GM19043 (cell line): ENCODE results near the gene ARID3B.
"Not testable (repeated sequence)": the region's sequence is repeated elsewhere in the genome, so short reads cannot be mapped to it uniquely, and the experiment has no call there.

ENCODE experiments used
- ATAC-seq: cut with Tn5 transposase; IDR thresholded peaks from one replicate; pipeline ENCODE4 v1.9.1; 2021; ENCODE audit warnings: low read depth; ENCODE audit not compliant: unreplicated experiment

The ARID3B gene

DNA sequence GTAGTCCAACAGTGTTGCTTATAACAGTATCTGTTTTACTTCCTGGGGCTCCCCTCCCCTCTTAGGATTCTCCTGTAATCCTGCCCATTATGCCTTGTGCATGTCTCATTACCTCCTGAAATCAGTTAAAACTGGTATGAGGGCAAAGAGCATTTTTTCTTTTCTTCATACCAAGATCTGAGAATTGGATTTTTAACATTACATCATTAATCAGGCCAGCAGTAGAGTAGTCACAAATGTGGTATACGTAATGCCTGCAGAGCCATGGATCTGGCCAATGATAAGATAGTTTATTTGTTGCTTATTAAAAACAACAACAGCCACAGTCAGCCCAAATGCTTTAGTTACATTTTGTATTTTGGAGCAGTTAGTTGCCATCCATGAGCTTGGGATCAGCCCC lies 23.2 kb downstream of the ARID3B start:
- ATAC-seq: no peak

GRCh38 chr15:74565381-74566085 lies 24.5 kb downstream of the ARID3B start:
- ATAC-seq: no peak

GRCh38 chr15:74568594-74568993 lies 27.6 kb downstream of the ARID3B start:
- no peak for ATAC-seq

DNA sequence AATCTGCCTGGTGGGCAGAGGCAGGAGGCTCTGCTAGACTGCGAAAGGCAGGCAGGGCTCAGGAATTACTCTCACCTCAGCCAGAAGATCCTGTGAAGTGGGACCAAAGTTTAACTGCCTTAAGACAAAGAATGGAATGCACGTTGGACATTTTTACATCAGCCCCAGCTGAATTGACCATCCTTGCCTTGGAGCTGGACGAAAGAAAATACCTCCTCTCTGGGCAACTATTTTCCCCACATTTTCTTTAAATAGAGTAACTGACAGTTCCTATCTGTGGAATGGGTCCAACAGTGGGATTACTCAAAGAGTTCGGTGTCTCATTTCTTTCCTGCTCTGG lies 28.7 kb downstream of the ARID3B start:
- ATAC-seq: no peak

GRCh38 chr15:74571191-74571590 lies 30.2 kb downstream of the ARID3B start:
- ATAC-seq: no peak

DNA sequence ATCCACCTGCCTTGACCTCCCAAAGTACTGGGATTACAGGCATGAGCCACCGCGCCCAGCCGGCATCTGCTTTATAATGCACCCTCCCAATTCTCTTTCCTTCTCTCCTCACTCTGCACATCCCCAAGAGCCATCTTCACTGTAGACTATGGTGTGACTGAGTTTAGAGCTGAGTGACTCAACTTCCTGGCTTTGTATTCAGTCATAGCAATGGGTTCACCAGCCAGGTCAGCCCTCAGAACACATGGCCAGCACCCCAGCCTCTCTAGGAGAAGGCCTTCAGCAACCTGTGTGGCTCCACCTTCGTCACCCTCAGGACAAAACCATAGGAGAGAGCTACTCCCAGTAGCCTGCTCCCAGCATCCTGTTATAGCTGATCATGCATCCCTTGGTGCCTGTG lies 33.0 kb downstream of the ARID3B start:
- ATAC-seq: no peak

DNA sequence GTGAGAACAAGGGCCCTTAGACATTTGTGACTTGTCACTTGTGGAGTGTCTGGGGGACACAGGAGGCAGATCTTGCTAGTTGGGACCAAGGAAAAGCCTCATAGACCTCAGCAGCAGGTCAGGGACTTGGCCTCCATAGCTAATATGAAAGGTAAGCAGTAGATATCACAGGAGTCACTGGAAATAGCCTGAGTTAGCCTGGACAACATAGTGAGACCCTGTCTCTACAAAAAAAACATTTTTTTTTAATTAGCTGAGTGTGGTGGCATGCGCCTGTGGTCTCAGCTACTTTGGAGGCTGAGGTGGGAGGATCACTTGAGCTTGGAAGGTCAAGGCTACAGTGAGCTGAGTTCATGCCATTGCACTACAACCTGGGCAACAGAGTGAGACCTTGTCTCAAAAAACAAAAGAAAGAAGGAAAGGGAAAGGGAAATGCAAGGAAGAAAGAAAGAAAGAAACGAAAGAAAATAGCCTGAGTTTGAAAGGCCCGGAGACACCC lies 37.5 kb downstream of the ARID3B start:
- no peak for ATAC-seq

GRCh38 chr15:74579001-74579400 lies 38.0 kb downstream of the ARID3B start:
- no peak for ATAC-seq

DNA sequence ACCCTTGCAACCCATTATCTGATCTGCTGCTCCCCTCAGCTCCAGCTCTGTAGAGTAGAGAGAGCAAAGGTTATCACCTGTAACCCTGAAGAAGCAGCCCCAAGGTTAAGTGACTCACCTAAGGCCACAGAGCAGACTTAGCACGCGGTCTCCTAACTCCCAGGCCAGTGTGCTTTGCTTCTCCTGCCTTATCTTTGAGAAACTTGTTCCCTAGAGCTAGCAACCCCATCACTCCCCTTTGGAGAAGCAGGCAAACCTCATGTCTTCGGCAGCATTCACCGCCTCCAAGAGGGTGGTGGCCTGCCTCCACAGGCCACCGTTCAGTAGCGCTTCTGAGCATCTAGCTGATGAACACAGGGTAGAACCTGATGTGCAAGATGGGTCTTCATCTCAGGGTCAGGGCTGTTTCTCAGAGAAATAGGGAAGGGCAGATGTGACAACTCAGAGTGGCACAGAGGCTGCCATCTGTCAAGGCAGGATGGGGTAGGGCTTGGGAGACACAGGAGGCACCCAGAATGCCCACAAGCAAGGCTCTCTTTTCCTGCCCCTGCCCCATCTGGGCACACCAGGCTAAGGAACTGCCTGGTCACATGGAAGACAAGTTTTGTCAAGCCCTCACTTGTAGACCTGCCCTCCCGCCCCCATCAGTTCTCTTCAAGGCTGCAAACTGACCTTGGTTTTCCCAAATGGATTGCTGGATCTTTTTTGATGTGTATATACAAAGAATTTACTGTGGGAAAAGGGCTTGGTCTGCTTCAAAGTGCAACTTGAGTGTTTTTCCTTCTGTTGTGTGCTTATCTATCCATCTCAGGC lies 39.7 kb downstream of the ARID3B start:
- ATAC-seq: no peak

- no peak for ATAC-seq
Observed at GRCh38 chr15:74584204-74584603, 43.2 kb downstream of the ARID3B start.

- ATAC-seq: no peak
Observed at GRCh38 chr15:74584779-74585178, 43.8 kb downstream of the ARID3B start.

DNA sequence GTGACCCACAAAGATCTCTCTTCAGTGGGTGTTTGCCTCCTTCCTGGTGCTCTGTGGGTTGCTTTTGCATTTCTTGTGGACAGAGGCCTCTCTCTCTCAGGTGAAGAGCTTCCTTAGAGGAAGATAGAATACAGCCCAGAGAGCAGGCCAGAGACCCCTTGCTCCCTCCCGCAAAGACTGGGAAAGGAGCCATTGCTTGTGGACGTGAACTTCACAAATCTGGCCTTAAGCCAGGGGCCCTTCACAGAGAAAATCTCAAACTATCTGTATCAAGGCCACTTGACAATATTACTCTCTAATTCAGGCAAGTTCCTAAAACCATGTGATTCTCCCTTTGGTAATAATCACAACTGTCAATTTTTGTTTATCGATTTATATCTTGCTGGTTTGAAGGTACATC lies 44.2 kb downstream of the ARID3B start:
- no peak for ATAC-seq

GRCh38 chr15:74585857-74586256 lies 44.8 kb downstream of the ARID3B start:
- no peak for ATAC-seq

DNA sequence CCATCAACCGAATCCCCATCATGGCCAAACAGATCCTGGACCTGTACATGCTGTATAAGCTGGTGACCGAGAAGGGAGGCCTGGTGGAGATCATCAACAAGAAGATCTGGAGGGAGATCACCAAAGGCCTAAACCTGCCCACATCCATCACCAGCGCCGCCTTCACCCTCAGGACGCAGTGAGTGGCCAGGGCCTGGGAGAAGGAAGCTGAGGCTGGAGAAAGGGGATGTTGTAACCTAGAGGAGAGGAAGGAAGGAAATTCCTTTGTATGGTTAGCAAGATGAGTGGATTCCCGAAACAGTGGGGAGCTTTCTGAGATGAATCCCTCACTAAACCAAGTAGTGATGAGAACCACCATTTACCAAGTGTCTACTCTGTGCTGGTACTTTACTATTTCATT lies 48.8 kb downstream of the ARID3B start:
- no peak for ATAC-seq

DNA sequence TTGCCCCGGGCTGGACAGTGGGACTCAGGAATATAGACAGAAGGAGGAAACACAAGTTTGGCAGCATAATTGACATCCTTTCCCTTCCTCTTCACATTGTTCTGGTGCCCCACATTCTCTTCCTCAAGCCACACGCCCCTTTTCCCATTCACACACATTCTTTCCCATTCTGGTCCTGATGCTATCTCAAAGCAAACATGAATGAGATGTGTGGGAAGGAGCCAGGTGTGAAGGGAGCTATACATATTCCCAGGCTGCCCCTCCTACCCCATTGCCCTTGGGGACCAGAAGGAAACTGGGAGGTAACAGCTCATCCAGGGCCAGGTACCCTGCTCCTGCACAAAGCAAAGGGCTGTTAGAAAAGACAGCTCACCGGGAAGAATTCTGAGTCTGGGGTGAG lies 51.2 kb downstream of the ARID3B start:
- no peak for ATAC-seq

DNA sequence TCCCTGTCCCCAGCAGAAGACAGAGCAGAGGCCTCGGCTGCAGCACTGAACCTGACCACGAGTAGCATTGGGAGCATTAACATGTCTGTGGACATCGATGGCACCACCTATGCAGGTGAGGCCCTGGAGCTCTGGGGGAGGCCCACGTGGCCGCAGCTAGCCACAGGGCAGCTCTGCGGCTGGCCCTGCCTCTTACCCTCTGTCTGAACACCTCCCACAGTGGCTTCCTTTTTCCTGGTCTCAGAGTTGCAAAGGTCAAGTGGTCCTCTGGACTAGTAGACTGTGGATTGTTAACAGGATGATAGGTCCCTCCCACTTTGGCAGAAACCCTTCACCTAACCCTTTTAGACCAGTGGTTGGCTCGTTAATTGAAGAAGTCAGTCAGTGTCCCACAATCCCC lies 52.1 kb downstream of the ARID3B start:
- ATAC-seq: no peak

GRCh38 chr15:74594455-74594854 lies 53.4 kb downstream of the ARID3B start:
- no peak for ATAC-seq

GRCh38 chr15:74595271-74595670 lies 54.3 kb downstream of the ARID3B start:
- ATAC-seq: no peak

DNA sequence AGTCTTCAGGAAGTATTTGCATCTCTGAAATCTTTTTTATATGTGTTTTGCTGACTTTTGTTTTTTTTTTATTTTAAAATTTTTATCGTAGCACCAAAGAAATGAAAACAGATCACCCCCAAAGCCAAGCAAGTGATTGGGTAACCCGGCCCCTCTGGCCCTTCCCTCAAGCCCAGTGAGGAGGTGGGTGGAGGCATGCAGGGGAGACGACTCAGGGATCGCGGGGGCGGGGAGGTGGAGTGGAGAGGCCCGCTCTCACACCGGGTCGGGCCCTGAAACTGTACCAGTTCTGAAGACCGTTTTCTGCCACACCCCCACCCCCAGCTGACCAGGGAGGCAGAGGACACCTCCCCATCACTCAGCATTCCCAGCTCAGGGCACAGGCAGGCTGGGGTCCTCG lies 55.7 kb downstream of the ARID3B start:
- not testable (repeated sequence) for ATAC-seq

- not testable (repeated sequence) for ATAC-seq
Observed at GRCh38 chr15:74597146-74597705, 56.2 kb downstream of the ARID3B start.

DNA sequence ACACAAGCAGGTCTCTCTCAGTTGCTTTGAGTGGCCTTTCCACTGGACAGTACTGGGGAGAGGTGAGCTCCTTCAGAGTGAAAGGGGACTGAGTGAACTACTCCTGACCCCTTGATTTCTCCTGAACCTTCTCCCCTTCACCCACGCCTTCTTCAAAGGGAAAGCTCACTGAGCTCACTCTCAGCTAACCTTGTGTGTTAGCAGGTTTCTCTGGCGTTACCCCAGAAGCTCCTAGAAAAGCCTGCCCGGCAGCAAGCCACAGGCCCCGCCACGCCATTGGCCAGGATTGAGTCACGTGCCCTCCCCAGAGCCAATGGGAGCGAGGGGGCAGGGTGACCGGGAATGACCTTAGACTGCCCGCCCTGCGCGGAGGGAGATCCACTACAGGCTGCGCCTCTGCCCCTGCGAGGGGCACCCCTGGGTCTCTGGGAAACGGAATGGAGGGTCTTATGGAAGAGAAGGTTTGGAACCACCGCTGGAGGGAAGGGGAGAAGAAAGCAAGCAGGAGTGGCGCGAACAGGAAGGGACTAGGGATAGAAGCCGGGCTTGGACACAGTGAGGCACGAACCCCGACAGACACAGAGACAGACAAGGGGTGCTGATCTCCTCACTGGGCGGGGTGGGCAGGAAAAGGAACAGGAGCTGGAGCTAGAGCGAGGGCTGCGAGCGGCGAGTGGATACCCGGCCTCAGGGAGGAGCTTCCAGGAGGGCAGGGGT lies 57.3 kb downstream of the ARID3B start:
- ATAC-seq: peak; percentile 87
